Adipocyte (in vitro differentiated cells): Measurements from ENCODE around the gene APLP1.
A peak's percentile ranks its signal among the peaks of the same experiment; 100 is the strongest.
"Not testable (repeated sequence)": the region's sequence is repeated elsewhere in the genome, so short reads cannot be mapped to it uniquely, and the experiment has no call there.

Experiments
- DNase-seq: peaks from one replicate; pipeline ENCODE4 v3.0.0-alpha.2; 2015; ENCODE audit warnings: low read depth
- H3K27me3 ChIP-seq: replicated peaks from 2 replicates; pipeline ENCODE4 v1.7.0; 2013; ENCODE audit warnings: mild to moderate bottlenecking, low read length, moderate library complexity; ENCODE audit not compliant: control insufficient read depth, insufficient read depth
- H3K36me3 ChIP-seq: 2 replicates; pipeline ENCODE4 v1.7.0; 2013; ENCODE audit warnings: low read length, mild to moderate bottlenecking, moderate library complexity; ENCODE audit not compliant: control insufficient read depth, insufficient read depth, severe bottlenecking
- H3K4me1 ChIP-seq: 2 replicates; pipeline ENCODE4 v1.7.0; 2013; ENCODE audit warnings: mild to moderate bottlenecking, low read length, moderate library complexity; ENCODE audit not compliant: control insufficient read depth, insufficient read depth
- H3K4me3 ChIP-seq: 2 replicates; pipeline ENCODE4 v1.7.0; 2013; ENCODE audit warnings: mild to moderate bottlenecking, low read length, moderate library complexity
- H3K9ac ChIP-seq: 2 replicates; pipeline ENCODE4 v1.7.0; 2013; ENCODE audit warnings: mild to moderate bottlenecking, low read length, moderate library complexity
- H3K9me3 ChIP-seq: 2 replicates; pipeline ENCODE4 v1.7.0; 2013; ENCODE audit warnings: mild to moderate bottlenecking, low read length, moderate library complexity; ENCODE audit not compliant: control insufficient read depth

The APLP1 gene

DNA sequence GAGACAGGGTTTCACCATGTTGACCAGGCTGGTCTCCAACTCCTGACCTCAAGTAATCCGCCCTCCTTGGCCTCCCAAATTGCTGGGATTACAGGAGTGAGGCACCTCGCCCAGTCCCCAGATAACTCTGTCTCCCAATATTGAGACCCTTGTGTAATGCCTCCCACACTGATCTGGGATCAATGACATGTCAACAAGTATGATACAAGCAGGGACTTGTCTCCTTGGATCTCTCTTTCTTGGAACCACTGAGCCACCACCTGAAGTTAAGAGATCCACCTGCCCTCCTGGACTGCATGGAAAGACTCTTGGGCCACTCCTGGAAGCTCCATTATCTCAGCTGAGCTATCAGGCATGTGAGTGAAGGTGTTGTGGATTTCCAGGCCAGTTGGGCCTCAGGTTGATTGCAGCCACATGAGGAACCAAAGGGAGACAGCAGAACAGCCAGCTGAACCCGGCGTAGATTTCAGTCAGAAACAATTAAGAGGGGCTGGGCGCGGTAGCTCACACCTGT is 16.9 kb downstream of the APLP1 start:
- Histone ChIP-seq H3K4me1 (no peaks in the 10 kb centered on the region), H3K4me3 (no peak overlapping the region), H3K9me3 (no peaks in the 10 kb centered on the region), H3K27me3 (no peaks in the 10 kb centered on the region), H3K9ac (no peak overlapping the region), H3K36me3 (peaks cover 26% of the 10 kb centered on the region)
- DNase-seq: no peak

DNA sequence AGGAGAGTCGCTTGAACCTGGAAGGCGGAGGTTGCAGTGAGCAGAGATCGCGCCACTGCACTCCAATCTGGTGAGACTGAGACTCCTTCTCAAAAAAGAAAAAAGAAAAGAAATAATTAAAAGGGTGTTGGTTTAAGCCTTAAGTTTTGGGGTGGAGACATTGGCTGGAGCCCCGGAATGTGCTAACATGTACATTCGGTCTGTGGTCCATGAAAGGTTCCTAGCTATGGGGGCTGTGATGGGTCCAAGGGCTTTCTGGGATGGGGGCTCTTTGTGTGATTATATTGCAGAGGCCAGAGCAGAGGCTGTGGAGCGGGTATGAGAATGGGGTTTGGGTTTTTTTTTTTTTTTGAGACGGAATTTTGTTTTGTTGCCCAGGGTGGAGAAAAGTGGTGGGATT is 17.5 kb downstream of the APLP1 start:
- no peak overlapping the region for H3K4me3 ChIP-seq
- no peaks in the 10 kb centered on the region for H3K4me1 ChIP-seq
- no peaks in the 10 kb centered on the region for H3K27me3 ChIP-seq
- H3K9ac ChIP-seq: no peak overlapping the region
- DNase-seq: no peak
- peaks cover 28% of the 10 kb centered on the region for H3K36me3 ChIP-seq
- H3K9me3 ChIP-seq: no peaks in the 10 kb centered on the region

DNA sequence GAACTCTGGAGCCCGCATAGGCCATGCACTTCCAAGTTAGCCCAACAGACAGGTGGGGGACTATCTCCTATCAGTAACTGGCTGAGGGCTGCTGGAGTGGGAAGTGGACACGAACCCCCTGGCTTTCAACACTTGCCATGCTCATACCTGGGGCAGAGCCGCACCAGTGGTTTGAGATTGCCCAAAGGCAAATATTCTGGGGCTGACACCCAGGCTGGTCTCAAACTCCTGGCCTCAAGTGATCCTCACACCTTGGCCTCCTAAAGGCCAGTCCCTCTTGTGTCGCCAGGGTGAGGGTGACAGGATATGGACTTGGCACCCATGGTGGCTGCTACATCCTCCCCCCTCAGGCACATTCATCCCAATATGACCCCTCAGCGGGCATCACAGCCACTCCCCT is 18.8 kb downstream of the APLP1 start:
- Histone ChIP-seq H3K27me3 (no peaks in the 10 kb centered on the region), H3K4me3 (no peak overlapping the region)

DNA sequence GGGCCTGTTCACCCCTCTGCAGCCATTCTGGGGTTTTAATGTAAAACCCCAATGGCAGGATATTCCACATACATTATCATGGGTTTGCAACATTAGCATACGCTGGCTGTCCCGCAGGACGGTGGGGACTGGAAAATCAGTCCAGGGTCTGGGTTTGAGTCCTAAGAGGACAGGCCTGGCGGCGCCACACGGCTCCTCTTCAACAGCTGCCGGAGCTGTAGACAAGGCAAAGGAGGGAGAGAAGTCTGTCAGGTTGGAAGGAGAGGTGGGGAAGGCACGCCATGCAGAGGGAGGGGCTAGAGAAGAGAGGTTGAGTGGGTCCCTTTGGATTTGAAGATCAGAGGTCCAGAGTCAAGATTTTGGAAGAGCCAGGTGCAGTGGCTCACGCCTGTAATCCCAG is 20.0 kb downstream of the APLP1 start:
- no peak overlapping the region for H3K4me3 ChIP-seq
- DNase-seq: no peak
- no peak overlapping the region for H3K9ac ChIP-seq
- H3K4me1 ChIP-seq: no peaks in the 10 kb centered on the region
- H3K36me3 ChIP-seq: peaks cover 38% of the 10 kb centered on the region
- H3K9me3 ChIP-seq: no peaks in the 10 kb centered on the region
- no peaks in the 10 kb centered on the region for H3K27me3 ChIP-seq

More for the DNA sequence above, 18.8 kb downstream of the APLP1 start:
- DNase-seq: no peak
- H3K36me3 ChIP-seq: peaks cover 28% of the 10 kb centered on the region
- no peaks in the 10 kb centered on the region for H3K4me1 ChIP-seq
- H3K9ac ChIP-seq: no peak overlapping the region
- no peaks in the 10 kb centered on the region for H3K9me3 ChIP-seq

DNA sequence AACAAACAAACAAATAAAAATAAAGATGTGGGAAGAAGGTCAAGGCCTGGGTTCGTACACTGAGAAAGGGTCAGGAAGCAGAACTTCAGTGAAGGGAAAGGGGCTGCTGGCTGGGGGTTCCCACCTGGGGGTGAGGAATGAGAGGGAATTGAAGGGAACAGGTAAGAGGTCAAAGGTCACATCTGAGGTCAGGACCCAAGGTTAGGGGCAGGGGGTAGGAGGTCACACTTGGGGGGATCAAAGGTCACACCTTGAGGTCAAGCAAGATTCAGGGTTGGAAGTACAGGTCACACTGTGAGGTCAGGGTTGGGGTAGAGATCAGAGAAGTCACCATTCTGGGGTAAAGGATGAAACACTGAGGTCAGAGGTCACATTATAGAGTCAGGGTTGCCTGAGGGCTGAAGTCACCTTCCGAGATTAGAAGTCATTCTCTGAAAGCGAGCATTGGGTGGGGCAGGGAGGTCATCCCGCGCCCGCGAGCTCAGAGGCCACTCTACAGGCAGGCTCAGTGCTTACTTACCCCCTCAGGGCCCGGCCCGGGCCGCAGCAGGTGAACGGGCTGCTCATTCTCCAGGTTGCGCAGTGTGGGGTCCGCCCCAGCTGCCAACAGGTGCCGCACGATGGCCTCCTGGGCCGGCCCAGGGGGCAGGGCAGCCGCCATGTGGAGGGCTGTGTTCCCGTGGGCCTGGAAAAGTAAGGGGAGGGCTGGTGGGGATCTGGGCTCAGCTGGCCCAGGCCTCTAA is 21.2 kb downstream of the APLP1 start:
- Histone ChIP-seq H3K4me1 (no peaks in the 10 kb centered on the region), H3K9me3 (no peaks in the 10 kb centered on the region), H3K36me3 (peaks cover 43% of the 10 kb centered on the region), H3K9ac (no peak overlapping the region), H3K4me3 (no peak overlapping the region), H3K27me3 (no peaks in the 10 kb centered on the region)
- DNase-seq: no peak

DNA sequence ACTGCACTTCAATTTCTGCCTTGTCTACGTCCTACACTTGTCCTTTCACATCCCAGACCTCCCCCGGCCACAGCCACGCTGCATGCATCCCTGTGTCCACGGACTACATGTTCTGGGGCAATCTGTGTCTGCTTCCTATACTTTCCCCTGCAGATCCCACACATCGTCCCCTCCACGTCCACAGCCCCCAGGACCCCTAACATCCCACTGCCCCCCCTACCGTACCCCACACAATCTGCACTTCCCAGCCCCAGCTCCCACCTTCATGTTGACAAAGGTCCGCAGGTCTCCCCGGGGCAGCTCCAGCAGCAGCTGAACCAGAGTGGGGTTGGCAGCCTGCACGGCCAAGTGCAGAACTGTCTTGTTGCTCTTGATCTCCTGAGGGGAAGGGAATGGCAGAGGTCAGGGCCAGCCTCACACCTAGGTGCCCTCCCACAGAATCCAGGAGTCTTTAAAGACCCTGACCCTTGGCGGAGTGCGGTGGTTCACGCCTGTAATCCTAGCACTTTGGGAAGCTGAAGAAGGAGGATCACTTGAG is 21.8 kb downstream of the APLP1 start:
- Histone ChIP-seq H3K27me3 (no peaks in the 10 kb centered on the region), H3K4me3 (no peak overlapping the region), H3K9me3 (no peaks in the 10 kb centered on the region), H3K4me1 (no peaks in the 10 kb centered on the region), H3K36me3 (peaks cover 47% of the 10 kb centered on the region), H3K9ac (no peak overlapping the region)
- no peak for DNase-seq

DNA sequence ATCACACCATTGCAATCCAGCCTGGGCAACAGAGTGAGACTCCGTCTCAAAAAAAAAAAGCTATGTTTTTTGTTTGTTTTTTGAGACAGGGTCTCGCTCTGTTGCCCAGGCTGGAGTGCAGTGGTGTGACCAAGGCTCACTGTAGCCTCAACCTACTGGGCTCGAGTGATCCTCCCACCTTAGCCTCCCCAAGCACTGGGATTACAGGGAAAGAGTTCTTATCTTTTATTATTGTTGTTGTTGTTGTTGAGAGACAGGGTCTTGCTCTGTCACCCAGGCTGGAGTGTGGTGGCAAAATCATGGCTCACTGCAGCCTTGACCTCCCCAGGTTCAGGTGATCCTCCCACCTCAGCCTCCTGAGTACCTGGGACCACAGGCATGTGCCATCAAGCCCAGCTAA is 23.4 kb downstream of the APLP1 start:
- not testable (repeated sequence) for H3K9ac ChIP-seq, H3K4me3 ChIP-seq, DNase-seq, H3K27me3 ChIP-seq, H3K9me3 ChIP-seq, H3K4me1 ChIP-seq
- peaks cover 62% of the 10 kb centered on the region for H3K36me3 ChIP-seq

DNA sequence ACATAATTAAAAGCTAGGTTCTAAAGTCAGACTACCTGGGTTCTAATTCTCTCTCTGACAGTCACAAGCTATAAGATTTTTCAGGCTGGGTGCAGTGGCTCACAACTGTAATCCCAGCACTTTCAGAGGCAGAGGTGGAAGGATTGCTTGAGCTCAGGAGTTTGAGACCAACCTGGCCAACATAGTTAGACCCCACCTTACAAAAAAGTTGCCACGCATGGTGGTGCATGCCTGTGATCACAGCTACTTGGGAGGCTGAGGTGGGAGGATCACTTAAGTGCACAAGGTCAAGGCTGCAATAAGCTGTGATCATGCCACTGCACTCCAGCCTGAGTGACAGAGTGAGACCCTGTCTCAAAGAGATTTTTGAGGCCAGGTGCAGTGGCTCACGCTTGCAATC is 26.0 kb downstream of the APLP1 start:
- Histone ChIP-seq H3K9ac (no peak overlapping the region), H3K36me3 (peaks cover 51% of the 10 kb centered on the region), H3K4me3 (no peak overlapping the region), H3K4me1 (peaks cover 8% of the 10 kb centered on the region), H3K27me3 (no peaks in the 10 kb centered on the region), H3K9me3 (no peaks in the 10 kb centered on the region)
- DNase-seq: no peak

DNA sequence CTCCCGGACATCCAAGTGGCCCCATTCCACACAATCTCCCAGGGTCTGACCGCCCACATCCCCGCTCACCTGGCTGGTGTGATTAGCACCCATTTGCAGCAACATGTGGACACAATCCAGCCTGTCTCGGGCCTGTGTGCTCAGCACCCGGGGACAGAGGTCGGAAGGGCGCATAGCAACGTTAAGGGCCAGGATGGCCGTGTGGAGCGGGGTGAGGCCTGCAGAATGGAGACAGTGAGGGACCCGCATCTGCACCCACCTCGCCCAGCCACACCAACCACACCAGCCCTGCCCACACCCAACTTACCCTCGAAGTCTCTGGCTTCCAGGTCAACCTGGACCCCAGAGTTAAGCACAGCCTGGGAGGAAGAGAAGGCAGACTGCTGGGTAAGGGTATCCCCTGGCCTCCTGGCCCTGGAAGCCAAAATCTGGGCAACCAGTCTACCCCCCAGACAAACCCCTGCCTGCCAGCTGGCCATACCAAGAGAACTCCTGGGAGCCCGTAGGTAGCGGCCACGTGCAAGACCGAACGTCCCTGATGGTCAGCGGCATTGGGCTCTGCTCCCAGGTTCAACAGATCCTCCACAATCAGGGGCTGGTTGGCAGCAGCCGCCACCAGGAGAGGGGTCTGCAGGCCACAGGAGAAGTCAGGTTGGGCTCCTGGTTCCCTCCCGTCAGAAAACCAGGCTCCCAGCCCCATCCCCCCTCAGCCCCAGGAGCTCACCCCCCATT is 27.7 kb downstream of the APLP1 start:
- no peak for DNase-seq
- Histone ChIP-seq H3K9me3 (no peaks in the 10 kb centered on the region), H3K4me1 (peaks cover 11% of the 10 kb centered on the region), H3K36me3 (peaks cover 40% of the 10 kb centered on the region), H3K4me3 (no peak overlapping the region), H3K9ac (no peak overlapping the region), H3K27me3 (no peaks in the 10 kb centered on the region)

DNA sequence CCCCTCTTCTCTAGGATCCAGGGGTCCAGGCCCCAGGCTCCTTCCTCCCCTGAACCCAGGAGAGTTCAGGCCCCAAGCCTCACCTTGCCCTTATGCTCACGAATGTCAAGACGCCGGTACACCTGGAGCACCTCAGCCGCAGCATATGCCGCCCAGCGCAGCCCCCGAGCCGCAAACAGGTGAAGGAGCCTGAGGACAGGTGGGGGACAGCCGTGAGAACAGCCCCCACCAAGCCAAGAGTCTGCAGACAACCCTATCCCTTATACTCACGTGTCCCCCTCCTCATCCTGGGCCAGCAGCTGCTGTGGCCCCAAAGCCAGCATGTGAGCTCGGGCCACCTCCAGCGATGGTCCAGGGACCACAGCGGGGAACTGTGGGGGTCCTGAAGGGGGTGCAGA is 28.3 kb downstream of the APLP1 start:
- H3K36me3 ChIP-seq: peaks cover 40% of the 10 kb centered on the region
- no peak overlapping the region for H3K9ac ChIP-seq
- H3K27me3 ChIP-seq: no peaks in the 10 kb centered on the region
- H3K9me3 ChIP-seq: no peaks in the 10 kb centered on the region
- no peak for DNase-seq
- no peak overlapping the region for H3K4me3 ChIP-seq
- peaks cover 17% of the 10 kb centered on the region for H3K4me1 ChIP-seq

DNA sequence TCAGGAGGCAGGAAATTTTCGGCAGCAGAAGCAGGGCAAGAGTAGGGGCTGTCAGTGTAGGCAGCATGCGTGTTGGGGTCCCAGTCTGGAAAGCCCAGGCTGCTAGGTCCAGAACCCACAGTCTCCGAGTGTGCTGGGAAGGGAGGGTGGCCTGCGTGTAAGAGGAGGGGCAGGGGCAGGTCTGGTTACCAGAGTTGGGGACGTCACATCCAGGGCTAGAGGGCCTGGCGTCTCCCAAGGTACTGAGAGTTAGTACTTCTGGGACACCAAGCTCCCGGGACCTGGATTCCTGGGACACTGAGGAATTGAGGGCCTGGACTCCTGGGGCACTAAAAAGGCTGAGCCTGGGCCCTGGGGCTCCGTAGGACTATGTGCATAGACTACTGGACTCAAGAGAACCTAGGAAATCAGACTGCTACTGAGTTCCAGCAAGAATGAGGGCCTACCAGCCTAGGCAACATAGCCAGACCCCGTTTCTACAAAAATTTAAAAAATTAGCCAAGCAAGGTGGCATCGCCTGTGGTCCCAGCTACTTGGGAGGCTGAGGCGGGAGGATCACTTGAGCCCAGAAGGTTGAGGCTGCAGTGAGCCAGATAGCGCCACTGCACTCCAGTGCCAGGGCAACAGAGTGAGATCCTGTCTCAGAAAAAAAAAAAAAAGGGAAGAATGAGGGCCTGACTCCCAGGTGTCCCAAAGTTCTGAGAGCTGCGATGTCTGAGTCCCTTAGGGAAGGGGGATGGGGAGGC is 29.5 kb downstream of the APLP1 start:
- peaks cover 27% of the 10 kb centered on the region for H3K4me1 ChIP-seq
- H3K27me3 ChIP-seq: no peaks in the 10 kb centered on the region
- peak overlapping the region; percentile 93 for H3K4me3 ChIP-seq
- H3K9ac ChIP-seq: peak overlapping the region; percentile 92
- peaks cover 34% of the 10 kb centered on the region for H3K36me3 ChIP-seq
- H3K9me3 ChIP-seq: no peaks in the 10 kb centered on the region
- no peak for DNase-seq
